ENCODE data around the gene TDRKH.

Gene TDRKH

DNA sequence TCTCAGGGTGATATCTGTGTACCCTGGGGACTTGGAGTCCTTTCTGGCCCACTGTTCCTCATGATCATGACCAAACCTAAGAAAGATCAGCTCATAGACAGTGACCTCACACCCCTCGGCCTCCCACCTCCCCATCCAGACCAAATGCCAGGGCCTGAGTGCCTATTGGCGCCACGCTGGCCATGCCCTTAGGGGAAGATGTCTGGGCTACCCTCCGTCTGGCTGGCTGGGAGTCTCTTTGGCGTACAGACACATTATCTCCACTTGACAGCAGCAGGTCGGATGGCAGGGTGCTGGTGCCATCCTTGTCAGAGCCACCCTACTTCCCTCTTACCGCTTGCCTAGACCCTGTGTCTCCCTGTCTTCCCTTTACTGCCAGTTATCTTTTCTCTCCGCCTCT lies 32.9 kb upstream of the TDRKH start:
- no peak for DNase-seq (ENCODE audit: low spot score)

- DNase-seq (ENCODE audit: low spot score): no peak
Observed at GRCh38 chr1:151822404-151822803, 32.1 kb upstream of the TDRKH start.

GRCh38 chr1:151820940-151821339 lies 30.6 kb upstream of the TDRKH start:
- DNase-seq (ENCODE audit: low spot score): no peak

- DNase-seq (ENCODE audit: low spot score): no peak
Observed at GRCh38 chr1:151819976-151820623, 29.8 kb upstream of the TDRKH start.

- no peak for DNase-seq (ENCODE audit: low spot score)
Observed at GRCh38 chr1:151819227-151819835, 29.0 kb upstream of the TDRKH start.

GRCh38 chr1:151817353-151817730 lies 27.0 kb upstream of the TDRKH start:
- no peak for DNase-seq (ENCODE audit: low spot score)

DNA sequence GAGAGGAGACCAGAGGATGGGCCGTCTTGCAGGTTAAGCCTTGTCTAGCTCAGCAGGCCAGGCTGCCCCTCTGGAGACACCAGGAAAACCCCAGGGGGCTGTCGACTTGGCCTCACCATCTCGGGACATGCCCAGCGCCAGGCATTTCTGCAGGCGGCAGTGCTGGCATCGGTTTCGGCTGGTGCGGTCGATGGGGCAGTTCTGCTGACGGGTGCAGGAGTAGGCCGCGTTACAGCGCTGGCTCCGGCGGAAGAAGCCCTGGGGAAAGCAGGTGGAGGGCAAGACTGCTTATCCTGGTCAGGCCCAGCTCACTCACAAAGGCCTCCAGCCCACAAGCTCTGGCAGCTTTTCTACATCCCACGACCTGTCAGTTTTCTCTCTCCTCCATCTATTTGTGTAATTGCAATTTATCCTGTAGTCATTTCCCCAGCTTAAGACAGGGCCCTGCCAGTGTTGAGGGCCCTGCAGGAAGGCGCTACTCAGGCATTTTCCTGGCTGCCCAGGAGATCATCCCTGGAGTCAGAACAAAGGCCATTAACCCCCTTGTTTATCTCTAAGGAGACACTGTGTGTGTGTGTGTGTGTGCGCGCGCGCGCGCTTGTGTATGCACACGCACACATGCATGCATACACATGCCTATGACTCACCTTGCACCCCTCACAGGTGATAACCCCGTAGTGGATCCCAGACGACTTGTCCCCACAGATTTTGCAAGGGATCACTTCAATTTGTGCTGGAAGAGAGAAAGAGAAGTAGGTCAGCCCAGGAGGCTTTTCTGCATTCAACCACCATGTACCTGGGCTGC lies 26.4 kb upstream of the TDRKH start:
- DNase-seq (ENCODE audit: low spot score): no peak

DNA sequence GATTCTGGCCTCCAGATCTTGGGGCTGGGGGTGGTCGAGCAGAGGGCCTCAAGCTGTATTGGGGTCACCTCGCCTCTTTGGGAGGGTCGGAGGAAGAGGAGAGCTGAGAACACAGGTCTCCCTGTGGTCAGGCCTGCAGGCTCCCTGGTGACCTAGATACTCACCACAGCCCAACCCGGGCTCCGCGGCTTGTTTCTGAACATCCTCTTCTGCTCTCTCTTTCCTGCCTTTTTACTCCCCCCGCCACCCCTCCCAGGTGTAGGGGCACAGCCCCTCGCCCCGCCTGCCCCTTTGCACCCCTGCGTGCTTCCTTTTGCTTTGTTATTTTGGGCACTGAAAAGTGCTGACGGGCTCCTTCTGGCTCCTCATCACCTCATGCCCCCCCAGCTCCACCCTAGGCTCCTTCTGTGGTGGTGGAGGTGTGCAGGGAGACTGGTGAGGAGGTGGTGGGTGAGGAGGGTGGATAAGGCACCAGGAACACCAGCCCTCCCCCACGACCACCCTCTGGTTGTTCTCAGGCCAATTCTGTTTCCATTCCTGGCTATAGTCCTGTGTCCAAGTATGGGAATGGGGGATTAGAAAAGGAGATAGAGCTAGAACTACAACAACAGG lies 25.5 kb upstream of the TDRKH start:
- no peak for DNase-seq (ENCODE audit: low spot score)

GRCh38 chr1:151814971-151815545 lies 24.8 kb upstream of the TDRKH start:
- no peak for DNase-seq (ENCODE audit: low spot score)

- DNase-seq (ENCODE audit: low spot score): no peak
Observed at GRCh38 chr1:151814426-151814825, 24.1 kb upstream of the TDRKH start.

DNA sequence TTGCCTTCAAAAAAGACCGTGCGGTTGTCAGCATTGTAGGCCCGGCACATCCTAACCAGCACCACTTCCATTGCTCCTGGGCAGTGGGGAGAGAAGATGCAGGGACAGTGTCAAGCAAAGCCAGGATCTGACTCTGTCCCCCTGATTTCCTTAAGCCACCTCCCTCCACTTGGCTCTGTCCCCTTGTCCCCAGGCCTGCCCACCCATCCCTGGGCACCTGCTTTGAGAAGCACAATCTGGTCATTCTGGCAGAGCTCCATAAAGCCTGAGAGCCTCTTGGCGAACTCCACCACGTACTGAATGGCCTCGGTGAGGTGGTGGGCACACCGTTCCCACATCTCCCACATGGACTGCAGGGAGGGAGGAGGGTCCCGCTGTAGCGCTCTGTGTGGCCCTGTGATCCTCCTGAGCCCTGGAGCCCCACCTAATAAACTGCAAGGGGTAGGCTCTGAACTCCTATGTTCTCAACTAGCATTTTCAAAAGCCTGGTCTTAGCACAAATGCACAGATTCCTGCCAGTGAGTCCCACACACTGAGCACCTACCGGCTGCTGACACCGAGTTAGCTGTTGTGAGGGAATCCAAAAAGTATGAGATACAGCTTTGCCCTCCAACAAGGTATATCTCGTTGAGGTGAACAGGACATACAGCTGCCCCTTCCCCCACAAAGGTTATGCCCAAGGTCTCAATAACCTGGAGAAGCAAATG lies 23.1 kb upstream of the TDRKH start:
- no peak for DNase-seq (ENCODE audit: low spot score)

DNA sequence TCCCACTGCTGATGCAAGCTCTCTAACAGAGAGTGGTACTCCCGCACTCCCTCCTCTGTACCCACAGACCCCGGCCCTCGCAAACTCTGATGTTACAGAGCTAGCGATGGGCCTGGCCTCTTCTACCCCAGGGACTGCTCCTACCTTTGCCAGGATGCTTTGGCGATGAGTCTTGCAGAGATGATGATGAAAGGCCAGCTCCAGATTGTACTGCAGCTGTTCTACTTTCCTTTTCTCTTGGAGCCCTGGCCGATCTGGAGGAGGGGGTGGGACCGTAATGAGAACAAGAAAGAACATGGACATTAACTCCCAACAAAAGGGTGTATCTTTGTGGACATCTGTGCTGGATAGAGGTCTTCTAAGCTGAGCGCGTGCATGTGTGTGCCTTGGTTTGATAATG lies 20.9 kb upstream of the TDRKH start:
- DNase-seq (ENCODE audit: low spot score): no peak

DNA sequence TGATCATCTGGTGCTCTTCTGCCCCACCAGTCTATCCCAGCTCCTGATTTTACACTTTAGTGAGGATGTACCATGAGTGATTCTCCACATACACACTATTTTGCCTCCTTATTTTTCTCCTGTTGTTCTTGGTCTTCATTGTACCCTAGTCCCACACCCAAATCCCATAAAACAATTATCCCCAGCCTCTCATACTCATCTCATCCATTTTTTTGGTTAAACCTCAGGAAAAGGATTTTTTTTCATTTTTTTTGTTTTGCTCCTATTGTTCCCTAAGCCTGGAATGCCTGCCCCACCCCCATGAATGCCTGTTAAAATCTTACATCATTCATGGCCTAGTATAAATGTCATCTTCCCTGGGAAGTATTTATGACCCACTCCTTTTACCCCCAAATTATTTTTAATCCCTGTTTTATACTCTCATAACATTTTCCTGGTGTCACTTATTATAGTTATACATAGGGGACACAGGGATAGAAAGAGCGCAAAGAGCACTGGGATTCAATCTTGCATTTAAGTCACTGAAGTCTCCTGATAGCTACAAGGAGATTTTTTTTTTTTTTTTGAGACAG lies 19.8 kb upstream of the TDRKH start:
- no peak for DNase-seq (ENCODE audit: low spot score)

DNA sequence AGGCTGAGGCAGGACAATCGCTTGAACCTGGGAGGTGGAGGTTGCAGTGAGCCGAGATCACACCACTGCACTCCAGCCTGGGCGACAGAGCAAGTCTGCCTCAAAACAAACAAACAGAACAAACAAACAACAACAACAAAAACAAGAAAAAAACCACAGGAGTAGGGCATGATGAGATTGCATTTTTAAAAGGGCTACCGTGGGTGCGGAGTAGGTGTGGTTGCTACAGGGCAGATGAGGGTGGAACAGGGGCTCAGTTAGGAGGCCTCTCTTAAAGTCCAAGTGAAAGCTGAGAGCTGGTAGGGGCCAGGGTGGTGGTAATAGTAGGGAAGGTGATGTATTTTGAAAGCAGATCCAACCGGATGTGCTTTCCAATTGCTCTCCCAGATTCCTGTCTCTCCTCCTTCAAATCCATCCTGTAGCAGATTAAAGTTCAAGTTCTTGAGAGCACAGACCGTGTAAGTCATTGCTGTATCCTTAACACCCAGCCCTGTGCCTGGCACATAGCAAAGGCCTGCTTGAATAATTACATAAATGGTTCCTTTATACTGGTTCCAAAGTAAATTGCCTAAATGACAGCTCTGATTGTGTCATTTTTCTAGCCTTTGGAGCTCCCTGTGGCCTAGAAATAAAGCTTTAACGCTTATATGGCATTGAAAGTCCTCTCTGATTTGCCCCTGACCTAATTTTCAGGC lies 19.1 kb upstream of the TDRKH start:
- DNase-seq (ENCODE audit: low spot score): no peak

DNA sequence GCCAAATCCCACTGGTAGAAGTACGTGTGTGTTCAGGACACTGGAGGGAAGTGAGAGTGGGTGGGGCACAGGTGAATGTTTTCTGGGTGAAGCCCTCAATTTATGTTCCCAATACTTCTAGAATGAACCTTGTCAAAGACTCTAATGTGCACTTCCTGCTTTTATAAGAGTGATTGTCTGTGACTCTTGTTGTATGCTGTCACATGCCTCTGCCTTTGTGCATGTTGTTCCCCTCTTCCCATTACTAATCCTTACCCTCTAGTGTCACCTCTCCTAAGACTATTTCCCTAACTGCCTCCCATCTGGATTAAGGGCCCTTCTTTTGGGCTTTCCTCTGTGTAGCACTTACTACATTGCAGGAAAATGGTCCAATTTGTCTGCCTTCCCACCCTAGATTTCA lies 17.5 kb upstream of the TDRKH start:
- DNase-seq (ENCODE audit: low spot score): no peak

- DNase-seq (ENCODE audit: low spot score): no peak
Observed at GRCh38 chr1:151807131-151807530, 16.8 kb upstream of the TDRKH start.

GRCh38 chr1:151806170-151806569 lies 15.9 kb upstream of the TDRKH start:
- no peak for DNase-seq (ENCODE audit: low spot score)

DNA sequence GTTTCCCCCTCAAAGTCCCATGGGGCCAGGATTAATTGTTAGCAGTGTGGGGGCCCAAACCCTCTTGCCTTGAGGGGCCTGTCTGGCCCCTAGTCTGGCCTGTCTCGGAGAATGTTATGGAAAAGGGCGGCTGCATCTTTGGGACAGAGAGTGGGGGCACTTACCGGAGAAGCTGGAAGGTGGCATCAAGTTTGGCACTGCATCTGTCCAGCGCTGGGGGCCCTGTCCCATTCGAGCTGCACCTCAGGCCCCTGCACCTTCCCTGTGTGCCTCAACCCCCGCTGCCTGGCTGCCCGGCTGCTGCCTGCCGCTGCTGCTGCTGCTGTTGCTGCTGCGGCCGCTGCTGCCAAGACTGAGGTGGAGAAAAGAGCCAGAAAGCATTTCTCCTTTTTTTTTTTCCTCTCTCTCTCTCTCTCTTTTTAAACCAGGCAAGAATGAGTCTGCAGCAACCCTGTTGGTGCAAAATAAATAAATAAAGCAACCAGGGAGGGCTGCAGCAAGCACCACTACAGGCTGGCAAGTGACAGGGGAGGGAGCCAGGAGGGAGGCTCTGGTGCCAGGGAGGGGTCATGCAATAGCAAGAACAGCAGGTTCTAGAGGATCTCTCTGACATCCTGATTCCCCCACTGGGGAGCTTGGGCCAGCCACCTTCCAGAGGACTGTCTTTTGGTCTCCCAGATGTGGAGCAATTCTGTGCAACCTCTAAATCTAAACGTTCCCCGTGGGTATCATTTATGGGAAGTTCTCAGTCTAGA lies 14.9 kb upstream of the TDRKH start, which contains the start of gene LINGO4:
Gene LINGO4, minus strand, starts transcription at position 354 of the 755 bp plus-strand sequence. CDS start 2,715 bp downstream, outside the sequence.
- no peak for DNase-seq (ENCODE audit: low spot score)

GRCh38 chr1:151803915-151804314 lies 13.6 kb upstream of the TDRKH start:
- DNase-seq (ENCODE audit: low spot score): no peak

- DNase-seq (ENCODE audit: low spot score): no peak
Observed at GRCh38 chr1:151803164-151803563, 12.9 kb upstream of the TDRKH start.

Data from LoVo (cell line).